HG02840 (cell line): ENCODE results near the gene EFCC1.

ENCODE experiments used
- ATAC-seq: cut with Tn5 transposase; IDR thresholded peaks from one replicate; pipeline ENCODE4 v1.9.1; 2021; ENCODE audit warnings: mild to moderate bottlenecking, moderate library complexity, moderate number of reproducible peaks; ENCODE audit not compliant: unreplicated experiment, low FRiP score

EFCC1 gene, protein sequence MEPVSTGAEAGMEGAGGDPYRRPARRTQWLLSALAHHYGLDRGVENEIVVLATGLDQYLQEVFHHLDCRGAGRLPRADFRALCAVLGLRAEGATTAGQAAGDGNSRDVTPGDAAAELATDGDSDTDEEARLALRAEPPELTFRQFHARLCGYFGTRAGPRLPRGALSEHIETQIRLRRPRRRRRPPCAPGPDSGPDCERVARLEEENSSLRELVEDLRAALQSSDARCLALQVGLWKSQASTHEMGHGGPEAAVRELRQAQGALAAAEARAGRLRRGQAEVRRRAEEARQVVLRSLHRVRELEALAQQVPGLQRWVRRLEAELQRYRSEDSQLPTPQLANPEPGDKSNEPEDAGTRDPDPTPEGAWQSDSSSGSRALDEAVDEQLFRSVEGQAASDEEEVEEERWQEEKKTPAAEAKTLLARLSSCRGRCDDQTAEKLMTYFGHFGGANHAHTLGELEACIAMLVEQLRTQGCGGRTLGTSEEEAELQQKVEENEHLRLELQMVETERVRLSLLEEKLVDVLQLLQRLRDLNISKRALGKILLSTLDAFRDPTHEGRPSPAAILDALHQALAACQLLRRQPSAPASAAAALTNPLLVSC

DNA sequence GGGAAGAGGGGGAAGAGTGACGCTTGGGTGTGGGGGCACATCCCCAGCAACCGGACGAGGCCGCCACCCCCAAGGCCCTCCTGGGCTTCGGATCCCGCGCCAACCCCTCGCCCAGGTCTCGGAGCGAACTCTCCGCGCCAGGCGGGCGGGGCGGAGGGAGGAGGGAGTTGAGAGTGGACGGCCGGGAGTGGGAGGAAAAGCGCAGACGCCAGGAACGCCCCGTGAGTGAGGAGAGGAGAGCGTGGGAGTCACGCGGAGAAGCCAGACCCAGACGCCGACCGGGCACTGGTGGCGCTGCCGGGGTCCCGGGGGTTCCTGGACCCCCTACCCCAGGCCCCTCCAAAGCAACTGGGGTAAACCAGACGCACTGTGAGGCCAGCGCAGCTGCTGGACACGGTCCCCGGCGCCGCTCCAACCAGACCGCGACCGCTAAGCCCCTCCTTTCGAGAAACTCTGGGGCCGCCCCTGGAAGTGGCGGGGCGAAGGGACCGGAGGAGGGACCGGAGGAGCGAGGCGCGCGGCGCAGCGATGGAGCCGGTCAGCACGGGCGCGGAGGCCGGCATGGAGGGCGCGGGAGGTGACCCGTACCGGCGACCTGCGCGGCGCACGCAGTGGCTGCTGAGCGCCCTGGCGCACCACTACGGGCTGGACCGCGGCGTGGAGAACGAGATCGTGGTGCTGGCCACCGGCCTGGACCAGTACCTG, at the start of gene EFCC1:
Gene EFCC1, plus strand, starts transcription at position 204 of the 705 bp plus-strand sequence. Its CDS starts 325 bp downstream, at position 529.
- ATAC-seq = no peak

DNA sequence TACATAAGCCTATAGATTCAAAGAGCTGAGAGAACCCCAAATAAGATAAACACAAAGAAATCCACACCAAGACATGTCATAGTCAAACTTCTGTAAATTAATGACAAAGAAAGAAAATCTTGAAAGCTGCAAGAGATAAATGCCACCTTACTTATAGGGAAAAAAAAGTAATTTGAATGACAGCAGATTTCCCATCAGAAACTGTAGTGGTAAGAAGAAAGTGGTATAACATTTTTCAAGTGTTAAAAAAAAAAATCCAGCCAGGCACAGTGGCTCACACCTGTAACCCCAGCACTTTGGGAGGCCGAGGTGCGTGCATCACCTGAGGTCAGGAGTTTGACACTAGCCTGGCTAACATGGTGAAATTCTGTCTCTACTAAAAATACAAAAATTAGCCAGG, 44.7 kb upstream of the EFCC1 start:
- ATAC-seq = no peak

DNA sequence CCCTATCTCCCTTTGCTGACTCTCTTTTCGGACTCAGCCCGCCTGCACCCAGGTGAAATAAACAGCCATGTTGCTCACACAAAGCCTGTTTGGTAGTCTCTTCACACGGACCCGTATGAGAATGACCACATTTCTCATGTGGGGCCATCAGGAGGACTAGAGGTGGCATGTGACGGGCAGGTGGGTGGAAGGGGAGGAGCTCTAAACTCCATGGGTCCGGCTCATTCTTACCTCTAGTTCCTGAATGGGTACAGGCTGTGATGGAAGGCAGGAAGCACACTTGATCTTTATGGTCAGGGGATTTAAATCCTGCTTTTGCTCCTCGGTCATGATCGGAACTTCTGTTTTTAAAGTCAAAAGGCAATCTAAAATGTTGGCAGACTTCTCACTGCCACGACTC, 35.8 kb upstream of the EFCC1 start:
- ATAC-seq = no peak

DNA sequence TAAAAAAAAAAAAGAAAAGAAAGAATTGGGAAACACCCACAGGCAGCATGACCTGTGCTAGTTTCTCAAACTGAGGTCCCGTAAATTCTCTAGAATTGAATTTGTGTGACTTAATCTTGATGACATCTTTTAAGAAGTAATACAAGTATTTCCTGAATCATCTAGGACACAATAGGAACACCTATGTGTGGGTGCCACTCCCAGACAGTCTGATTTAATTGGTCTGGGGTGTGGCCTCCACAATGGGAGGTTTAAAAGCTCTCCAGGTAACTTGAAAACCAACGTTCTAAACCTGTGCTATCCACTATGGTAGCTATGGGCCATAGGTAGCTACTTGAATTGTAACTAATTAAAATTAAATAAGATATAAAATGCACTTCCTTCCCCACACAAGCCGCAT, 35.3 kb upstream of the EFCC1 start:
- ATAC-seq = no peak

DNA sequence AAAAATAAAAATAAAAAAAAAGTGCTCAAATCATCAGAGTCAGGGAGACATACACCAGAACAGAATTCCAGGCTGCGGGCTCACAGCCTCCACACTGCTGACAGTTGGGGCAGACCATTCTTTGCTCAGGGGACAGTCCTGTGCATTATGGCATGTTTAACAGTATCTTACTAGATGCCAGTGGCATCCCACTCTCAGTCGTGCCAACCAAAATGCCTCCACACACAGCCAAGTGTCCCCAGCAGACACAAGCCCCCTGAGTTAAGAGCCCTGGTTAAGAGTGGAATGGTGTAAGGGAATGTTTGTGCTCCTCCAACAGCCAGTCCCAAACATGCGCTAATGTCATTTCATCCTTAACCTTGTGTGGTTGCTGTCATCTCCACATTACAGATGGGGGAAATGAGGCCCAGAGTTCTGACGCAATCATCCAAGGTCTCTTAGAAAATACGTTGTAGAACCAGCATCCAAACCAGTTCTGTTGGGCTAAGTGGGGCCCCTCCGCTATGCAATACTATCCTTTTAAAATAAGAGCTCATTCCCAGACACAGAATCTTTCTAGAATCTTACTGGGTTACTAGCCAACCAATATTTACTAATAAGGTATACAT, 33.3 kb upstream of the EFCC1 start:
- no peak for ATAC-seq

DNA sequence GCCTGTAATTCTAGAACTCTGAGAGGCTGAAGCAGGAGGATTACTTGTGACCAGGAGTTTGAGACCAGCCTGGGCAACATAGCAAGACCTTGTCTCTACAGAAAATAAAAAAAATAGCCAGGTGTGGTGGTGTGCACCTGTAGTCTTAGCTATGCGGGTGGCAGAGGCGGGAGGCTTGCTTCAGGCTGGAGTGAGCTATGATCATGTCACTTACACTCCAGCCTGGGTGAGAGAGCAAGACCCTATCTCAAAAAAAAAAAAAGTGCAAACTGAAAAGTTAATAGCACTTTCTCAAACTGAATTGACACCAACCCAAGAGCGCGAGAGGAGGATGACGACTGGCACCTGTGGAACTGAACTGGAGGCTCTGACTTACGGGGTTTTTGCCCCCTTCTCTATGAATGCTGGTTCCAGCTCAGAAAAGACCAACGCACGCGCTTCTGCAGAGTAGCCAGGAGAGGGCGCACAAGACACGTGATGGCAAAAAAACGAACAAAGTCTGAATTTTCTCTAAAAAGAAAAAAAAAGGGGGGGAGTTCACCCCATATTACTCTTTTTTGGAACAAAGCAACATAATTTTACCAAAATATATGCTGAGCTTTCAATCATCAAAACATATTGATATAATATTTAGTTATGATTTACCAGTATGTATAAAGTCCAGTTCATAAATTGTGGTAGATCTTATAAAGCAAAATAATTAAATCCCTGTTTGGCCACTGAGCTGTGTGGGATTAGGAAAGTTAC, 30.9 kb upstream of the EFCC1 start:
- ATAC-seq = no peak

DNA sequence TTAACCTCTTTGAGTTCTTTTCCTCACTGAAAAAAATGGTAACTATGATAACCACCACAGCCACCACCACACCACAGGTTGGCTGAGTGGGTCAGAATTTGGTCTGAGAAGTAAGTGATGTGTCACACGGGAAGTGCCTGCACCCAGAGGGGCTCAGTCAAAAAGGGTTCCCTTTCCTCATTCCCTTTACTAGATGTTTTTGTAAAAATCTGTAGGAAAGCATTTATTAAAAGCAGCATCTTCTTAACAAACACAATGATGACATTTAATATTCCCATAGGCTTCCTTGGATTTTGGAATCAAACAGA, 30.4 kb upstream of the EFCC1 start:
- ATAC-seq = no peak

DNA sequence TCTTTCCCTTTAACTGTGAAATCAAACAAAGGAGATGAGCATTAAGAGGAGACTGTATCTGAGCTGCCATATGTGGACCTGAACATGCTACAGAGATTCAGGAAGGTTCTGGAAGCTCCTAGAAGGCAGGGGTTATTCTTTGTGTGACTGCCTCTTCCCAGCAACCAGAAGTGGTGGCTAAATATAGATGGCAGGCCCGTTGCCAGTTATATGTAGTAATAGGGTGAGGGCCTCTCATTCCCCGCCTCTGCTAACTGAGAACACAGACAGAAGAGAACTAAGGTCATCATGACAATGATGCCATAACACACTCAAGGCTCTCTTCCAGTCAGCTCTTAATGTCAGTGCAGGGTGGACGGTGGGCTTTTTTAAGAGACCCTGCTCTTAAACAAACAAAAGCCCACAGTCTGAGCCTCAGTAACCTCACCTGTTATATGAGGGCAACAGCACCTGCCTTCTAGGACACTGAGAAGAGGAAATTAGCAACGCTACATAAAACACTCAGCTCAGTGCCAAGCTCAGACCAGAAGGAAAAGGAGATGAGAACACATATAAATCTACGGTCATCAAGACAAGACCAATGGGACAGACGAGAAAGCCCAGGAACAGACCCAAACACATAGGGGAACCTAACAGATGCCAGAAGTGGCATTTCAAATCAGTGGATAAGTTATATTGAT, 29.5 kb upstream of the EFCC1 start:
- ATAC-seq = no peak

DNA sequence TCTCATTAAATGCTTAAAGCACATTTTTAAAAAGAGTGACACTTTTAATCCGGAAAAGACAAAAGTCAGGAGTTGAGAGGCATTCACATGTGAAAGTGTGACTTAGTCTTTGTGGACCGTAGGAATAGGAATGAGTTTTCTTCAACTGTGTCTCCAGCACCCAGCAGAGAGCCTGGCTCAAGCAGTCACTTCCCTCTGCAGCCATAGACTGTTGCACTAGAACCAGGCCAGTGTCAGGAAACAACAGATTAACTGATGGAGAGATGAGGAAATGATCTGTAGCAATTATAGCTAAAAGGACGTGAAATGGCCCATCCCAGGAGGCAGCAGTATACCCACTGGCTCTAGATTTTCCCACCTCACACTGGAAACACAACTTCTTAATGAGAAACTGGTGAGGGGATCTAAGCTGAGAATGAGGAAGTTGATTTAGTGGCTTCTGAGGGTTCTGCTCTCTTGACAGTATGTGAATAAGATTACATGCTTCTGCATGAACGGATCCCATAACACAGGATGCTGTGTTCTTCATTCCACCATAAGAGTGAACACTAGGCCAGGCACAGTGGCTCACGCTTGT, 27.0 kb upstream of the EFCC1 start:
- no peak for ATAC-seq

DNA sequence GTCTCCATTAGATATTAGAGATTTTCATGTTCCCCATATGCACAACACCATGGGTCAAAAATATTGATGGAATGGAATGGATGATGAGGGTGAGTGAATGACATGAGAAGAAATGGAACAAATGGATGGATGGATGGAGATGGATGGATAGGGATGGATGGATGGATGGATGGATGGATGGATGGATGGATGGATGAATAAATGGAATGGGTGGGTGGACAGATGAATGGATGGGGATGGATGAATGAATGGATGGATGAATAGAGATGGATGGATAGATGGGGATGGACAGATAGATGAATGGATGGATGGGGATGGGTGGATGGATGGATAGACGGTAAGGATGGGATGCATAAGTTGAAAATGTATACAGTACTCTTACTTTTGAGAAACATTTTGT, 25.8 kb upstream of the EFCC1 start:
- ATAC-seq = no peak

DNA sequence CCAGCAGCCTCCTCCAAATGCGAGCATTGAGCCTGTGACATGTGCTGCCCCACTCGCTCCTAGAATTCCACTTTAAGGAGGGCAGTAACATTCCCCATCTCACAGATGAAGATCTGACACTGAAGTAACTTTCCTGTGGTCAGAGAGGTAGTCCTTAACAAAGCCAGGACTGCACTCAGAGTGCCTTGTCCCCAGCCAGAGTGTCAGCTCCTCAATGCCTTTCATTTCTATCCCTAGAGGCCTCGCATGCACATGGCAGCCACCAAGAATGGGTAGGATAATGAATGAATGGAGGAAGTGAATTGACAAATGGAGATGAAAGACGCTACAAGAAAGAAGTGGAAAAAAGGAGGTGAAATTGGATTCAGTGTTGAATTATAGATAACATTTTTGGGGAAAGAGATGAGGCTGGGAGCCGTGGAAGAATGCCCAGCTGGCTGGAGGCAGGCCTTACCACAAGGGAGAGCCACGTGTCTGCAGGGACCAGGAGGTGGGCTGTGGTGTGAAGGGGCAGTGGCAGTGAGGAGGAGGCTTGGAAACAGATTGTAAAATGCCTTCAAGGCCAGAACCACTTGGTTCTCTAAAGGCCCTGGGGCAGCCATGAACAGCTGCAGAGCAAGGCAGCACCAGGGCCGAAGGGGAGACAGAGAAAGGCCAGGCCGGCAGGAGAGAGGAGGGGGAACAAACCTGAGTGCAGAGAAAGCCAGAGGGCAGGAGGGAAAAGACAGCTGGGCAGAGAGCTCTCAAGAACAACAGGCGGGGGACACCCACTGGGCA, 17.6 kb upstream of the EFCC1 start:
- no peak for ATAC-seq

DNA sequence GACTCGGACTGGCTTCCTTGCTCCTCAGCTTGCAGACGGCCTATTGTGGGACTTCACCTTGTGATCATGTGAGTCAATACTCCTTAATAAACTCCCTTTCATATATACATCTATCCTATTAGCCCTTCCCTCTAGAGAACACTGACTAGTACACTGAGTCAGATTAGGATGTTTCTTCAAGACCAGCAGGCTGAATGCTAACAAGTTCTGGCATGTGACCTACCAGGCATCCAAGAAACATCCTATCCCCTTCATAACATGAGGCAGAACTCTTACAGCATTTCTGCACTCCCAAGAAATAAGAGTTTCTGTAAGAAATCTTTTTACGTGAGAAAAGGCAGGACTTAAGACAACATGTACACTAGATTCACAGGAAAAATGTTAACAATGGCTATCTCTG, 16.5 kb upstream of the EFCC1 start:
- no peak for ATAC-seq

DNA sequence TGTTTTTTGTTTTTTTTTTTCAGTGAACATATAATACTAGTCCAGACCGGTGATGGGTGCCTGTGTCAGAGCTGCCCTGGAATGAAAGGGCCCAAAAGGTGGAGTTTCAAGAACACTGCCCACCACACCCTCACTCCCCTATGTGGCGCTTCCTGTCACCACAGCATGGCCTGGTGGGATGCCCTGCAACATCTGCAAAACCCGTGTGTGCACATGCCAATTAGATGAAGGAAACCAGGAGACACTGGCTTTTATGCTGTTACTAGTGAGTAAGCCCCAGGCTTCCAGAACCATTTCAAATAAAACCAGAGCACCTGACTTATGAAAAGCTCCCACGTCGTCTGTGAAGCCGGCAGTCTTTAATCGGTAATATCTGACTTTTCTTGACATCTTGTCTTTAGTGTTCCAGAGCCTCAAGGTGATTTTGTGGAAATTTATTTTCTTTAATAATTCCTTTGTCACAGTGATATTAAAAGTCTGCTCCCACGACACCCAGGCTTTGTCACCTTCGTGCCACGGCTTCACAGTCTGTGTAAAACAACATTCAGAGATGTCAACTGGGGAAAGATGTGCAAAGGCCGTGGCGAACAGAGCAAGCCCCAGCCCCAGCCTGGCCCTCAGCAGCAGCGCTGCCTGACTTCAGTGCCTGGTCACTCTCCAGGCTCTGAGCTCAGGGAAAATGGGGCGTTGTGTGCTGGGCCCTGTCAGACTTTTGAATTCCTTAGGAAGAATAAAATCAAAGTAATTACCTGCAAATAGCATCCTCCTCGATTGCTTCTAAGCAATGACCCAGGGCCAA, 13.6 kb upstream of the EFCC1 start:
- ATAC-seq = no peak

DNA sequence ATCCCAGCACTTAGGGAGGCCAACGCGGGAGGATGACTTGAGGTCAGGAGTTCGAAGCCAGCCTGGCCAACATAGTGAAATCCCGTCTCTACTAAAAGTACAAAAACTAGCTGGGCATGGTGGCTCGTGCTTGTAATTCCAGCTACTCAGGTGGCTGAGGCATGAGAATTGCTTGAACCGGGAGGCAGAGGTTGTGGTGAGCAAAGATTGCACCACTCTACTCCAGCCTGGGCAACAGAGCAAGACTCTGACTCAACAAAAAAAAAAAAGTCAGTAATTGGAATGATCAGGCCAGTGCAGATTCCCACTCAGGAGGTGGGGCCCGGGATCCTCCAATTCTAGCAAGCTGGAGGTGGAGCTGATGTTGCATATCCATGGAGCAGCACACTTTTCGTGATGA, 12.8 kb upstream of the EFCC1 start:
- ATAC-seq = no peak

DNA sequence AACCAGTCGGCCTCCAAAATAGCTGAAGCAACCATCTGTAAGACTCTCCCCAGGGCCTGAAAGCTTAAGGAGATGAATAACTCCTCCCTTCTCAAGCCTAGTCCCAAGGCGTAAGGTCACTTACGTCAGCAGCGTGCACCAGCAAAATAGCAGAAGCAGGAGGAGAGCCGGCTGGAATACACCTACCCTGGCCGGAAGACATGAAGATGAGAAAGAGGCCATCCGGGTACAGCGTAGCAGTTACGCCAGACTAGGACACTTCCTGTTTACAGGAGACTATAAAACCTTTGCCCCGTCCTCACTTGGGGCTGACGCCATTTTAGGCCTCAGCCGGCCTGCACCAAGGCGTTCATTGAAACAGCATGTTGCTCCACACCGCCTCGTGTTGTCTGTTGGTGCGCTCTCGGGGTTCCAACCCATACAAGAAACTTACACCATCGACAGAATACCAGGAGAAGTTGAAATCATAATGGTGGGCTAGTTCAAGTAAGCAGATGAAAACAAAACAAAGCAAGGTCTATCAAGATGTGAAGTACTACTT, 9.7 kb upstream of the EFCC1 start:
- ATAC-seq = no peak

DNA sequence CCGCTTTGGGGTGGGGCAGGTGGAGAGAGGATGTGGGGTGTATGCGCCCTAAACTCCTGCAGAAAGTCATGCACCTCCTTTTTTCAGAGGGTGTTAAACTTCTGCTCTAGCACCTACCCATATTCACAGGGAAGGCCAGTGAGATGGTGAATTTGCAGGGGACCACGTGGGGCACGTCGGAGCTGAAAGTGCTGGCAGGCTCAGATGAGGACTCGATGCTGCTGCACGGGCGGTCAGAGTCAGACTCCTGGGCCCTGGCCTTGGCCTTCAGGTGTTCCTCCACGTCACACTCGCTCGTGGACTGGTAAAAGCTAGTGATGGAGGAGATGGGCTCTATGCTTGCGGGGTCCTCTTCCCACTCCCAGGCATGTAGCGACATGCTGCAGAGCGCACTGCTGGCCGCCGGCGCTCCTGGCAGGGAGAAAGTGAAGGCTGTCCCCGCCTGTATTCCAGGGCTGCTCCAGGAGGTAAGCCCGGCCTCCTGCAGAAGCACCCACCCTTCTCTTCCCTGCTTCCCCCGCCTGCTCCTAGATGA, 8.1 kb upstream of the EFCC1 start:
- ATAC-seq = no peak

DNA sequence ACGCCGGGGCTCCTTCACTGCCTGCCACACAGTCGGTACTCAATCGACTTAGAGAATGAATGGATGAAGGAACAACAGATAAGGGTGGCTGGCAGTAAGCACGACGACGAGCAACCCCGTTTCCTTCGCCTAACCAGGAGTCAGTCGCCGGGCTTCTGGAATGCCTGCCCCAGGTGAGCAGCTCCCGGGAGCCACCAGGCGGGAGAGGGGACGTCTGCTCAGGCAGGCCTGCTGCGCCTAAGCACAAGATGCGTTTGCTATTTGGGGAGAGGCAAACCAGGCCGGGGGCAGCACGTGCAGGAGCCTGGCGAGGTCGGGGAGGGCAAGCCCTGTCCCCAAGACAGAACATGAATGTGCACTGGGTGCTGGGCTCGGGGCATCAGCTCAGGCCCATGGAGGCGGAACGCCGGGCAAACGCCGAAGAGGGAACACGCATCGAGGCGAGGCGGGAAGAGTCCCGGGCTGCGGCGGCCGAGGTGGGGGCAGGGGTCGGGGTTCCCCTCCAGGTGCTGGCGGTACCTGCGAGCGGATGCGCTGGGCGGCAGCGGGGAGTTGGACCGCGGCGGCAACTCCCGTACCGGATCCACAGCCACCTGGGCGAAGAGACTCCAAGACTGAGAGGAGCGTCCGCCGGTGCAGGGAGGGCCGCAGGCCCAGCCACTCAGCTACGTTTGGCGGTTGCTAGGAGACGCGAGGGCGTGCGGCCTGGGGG, 7.5 kb upstream of the EFCC1 start, which contains the start of gene CFAP92:
Gene CFAP92, minus strand, starts transcription at position 616 of the 712 bp plus-strand sequence. CDS start 772 bp downstream, outside the sequence.
- ATAC-seq = peak; percentile 58
